H9 (cell line): ENCODE data around the gene COA8. TPM values are rescaled to one million over a fixed set of nuclear protein-coding genes. Genes with fewer than 3 reads are reported as not detected.

ENCODE experiments used
- DNase-seq: peaks from one replicate; pipeline ENCODE4 v3.0.0-alpha.2; 2017
- H2AFZ ChIP-seq: one replicate; pipeline ENCODE4 v1.6.1; 2013; ENCODE audit warnings: mild to moderate bottlenecking, low read length, control low read depth, moderate library complexity
- H2AK5ac ChIP-seq: 2 replicates; pipeline ENCODE4 v1.6.1; 2013; ENCODE audit warnings: low read length, control low read depth, mixed read lengths; ENCODE audit not compliant: insufficient read length
- H2BK120ac ChIP-seq: one replicate; pipeline ENCODE4 v1.6.1; 2013; ENCODE audit warnings: low read depth, mild to moderate bottlenecking, low read length, control low read depth, inconsistent platforms; ENCODE audit not compliant: poor library complexity, severe bottlenecking
- H2BK12ac ChIP-seq: 2 replicates; pipeline ENCODE4 v1.6.1; 2013; ENCODE audit warnings: low read length, control low read depth, mixed read lengths, low read depth; ENCODE audit not compliant: insufficient read length
- H2BK15ac ChIP-seq: 2 replicates; pipeline ENCODE4 v1.6.1; 2013; ENCODE audit warnings: low read depth, low read length, control low read depth
- H2BK20ac ChIP-seq: one replicate; pipeline ENCODE4 v1.6.1; 2013; ENCODE audit warnings: low read depth, mild to moderate bottlenecking, low read length, control low read depth, inconsistent platforms; ENCODE audit not compliant: poor library complexity, severe bottlenecking
- H2BK5ac ChIP-seq: 2 replicates; pipeline ENCODE4 v1.6.1; 2013; ENCODE audit warnings: low read length, control low read depth, mixed read lengths; ENCODE audit not compliant: insufficient read length
- H3K14ac ChIP-seq: 2 replicates; pipeline ENCODE4 v1.6.1; 2013; ENCODE audit warnings: low read length, control low read depth; ENCODE audit not compliant: insufficient read depth
- H3K18ac ChIP-seq: 2 replicates; pipeline ENCODE4 v1.6.1; 2013; ENCODE audit warnings: low read depth, mild to moderate bottlenecking, mixed read lengths, low read length, control low read depth; ENCODE audit not compliant: insufficient read length
- H3K23ac ChIP-seq: 2 replicates; pipeline ENCODE4 v1.6.1; 2013; ENCODE audit warnings: low read length, control low read depth, mixed read lengths, low read depth; ENCODE audit not compliant: insufficient read length
- H3K23me2 ChIP-seq: 2 replicates; pipeline ENCODE4 v1.6.1; 2013; ENCODE audit warnings: low read depth, mild to moderate bottlenecking, mixed read lengths, low read length, control low read depth; ENCODE audit not compliant: insufficient read length, poor library complexity, severe bottlenecking
- H3K27ac ChIP-seq: 2 replicates; pipeline ENCODE4 v1.5.1; 2013; ENCODE audit warnings: low read length, control low read depth, mixed read lengths, low read depth; ENCODE audit not compliant: insufficient read length
- H3K27me3 ChIP-seq: 2 replicates; pipeline ENCODE4 v1.6.1; 2013; ENCODE audit warnings: low read length, control low read depth, inconsistent platforms; ENCODE audit not compliant: insufficient read depth
- H3K4ac ChIP-seq: 2 replicates; pipeline ENCODE4 v1.6.1; 2013; ENCODE audit warnings: low read depth, mild to moderate bottlenecking, control low read depth, inconsistent platforms, low read length, moderate library complexity
- H3K4me1 ChIP-seq: 2 replicates; pipeline ENCODE4 v1.6.1; 2013; ENCODE audit warnings: low read length, control low read depth, inconsistent platforms; ENCODE audit not compliant: insufficient read depth
- H3K4me2 ChIP-seq: 2 replicates; pipeline ENCODE4 v1.6.1; 2013; ENCODE audit warnings: low read length, control low read depth, mixed read lengths; ENCODE audit not compliant: insufficient read length, insufficient read depth
- H3K56ac ChIP-seq: 2 replicates; pipeline ENCODE4 v1.6.1; 2013; ENCODE audit warnings: low read depth, mild to moderate bottlenecking, mixed read lengths, low read length, control low read depth; ENCODE audit not compliant: insufficient read length
- H3K79me1 ChIP-seq: 2 replicates; pipeline ENCODE4 v1.6.1; 2013; ENCODE audit warnings: low read depth, mild to moderate bottlenecking, moderate library complexity, low read length, control low read depth, inconsistent platforms; ENCODE audit not compliant: insufficient read depth, poor library complexity, severe bottlenecking
- H3K79me2 ChIP-seq: 2 replicates; pipeline ENCODE4 v1.6.1; 2013; ENCODE audit warnings: low read length, control low read depth, inconsistent platforms; ENCODE audit not compliant: insufficient read depth
- H3K9ac ChIP-seq: 2 replicates; pipeline ENCODE4 v1.6.1; 2013; ENCODE audit warnings: low read length, control low read depth, mixed read lengths; ENCODE audit not compliant: insufficient read length; ENCODE audit errors: extremely low read depth
- H3K9me3 ChIP-seq: one replicate; pipeline ENCODE4 v1.6.1; 2013; ENCODE audit warnings: low read depth, low read length, inconsistent platforms; ENCODE audit not compliant: control insufficient read depth
- H3T11ph ChIP-seq: one replicate; pipeline ENCODE4 v1.6.1; 2013; ENCODE audit warnings: mild to moderate bottlenecking, low read length, control low read depth, inconsistent platforms
- H4K20me1 ChIP-seq: one replicate; pipeline ENCODE4 v1.6.1; 2013; ENCODE audit not compliant: control insufficient read depth, insufficient read length, insufficient read depth
- H4K5ac ChIP-seq: 2 replicates; pipeline ENCODE4 v1.6.1; 2013; ENCODE audit warnings: low read depth, mild to moderate bottlenecking, mixed read lengths, low read length, control low read depth; ENCODE audit not compliant: insufficient read length
- H4K8ac ChIP-seq: replicated peaks from 2 replicates; pipeline ENCODE4 v1.6.1; 2013; ENCODE audit warnings: low read length, control low read depth, mixed read lengths, low read depth; ENCODE audit not compliant: insufficient read length
- H4K91ac ChIP-seq: 2 replicates; pipeline ENCODE4 v1.6.1; 2013; ENCODE audit warnings: low read depth, mild to moderate bottlenecking, moderate library complexity, mixed read lengths, low read length, control low read depth; ENCODE audit not compliant: insufficient read length
- H3K27ac Mint-ChIP-seq, 3 experiments: 2 replicates in 2 of 3; 3 replicates in 1 of 3; pipeline ENCODE4 v1.8.0; 2020 to 2021; ENCODE audit warnings: mixed read lengths in 3 of 3, mild to moderate bottlenecking in 1 of 3, moderate library complexity in 1 of 3
- H3K27me3 Mint-ChIP-seq: 2 replicates; pipeline ENCODE4 v1.8.0; 2021; ENCODE audit warnings: low read depth, mild to moderate bottlenecking, moderate library complexity, mixed read lengths
- H3K36me3 Mint-ChIP-seq, 3 experiments: 2 replicates in 2 of 3; 3 replicates in 1 of 3; pipeline ENCODE4 v1.8.0; 2020 to 2021; ENCODE audit warnings: low read depth in 3 of 3, mixed read lengths in 3 of 3; ENCODE audit not compliant: insufficient read depth in 1 of 3
- H3K4me1 Mint-ChIP-seq, 2 experiments: 2 replicates each; pipeline ENCODE4 v1.8.0; 2020; ENCODE audit warnings: mixed read lengths in 2 of 2
- H3K4me3 Mint-ChIP-seq, 2 experiments: 2 replicates in 1 of 2; 3 replicates in 1 of 2; pipeline ENCODE4 v1.8.0; 2020 to 2021; ENCODE audit warnings: mild to moderate bottlenecking in 2 of 2, mixed read lengths in 2 of 2, moderate library complexity in 1 of 2
- H3K9me3 Mint-ChIP-seq, 2 experiments: 2 replicates in 1 of 2; 3 replicates in 1 of 2; pipeline ENCODE4 v1.8.0; 2020; ENCODE audit warnings: mild to moderate bottlenecking in 2 of 2, mixed read lengths in 2 of 2, moderate library complexity in 1 of 2
- CTCF ChIP-seq: fragments of 200-600 bp; sonication (generic); conservative IDR thresholded peaks from 3 replicates; pipeline ENCODE4 v1.8.0; 2021; ENCODE audit warnings: antibody characterized with exemption, mild to moderate bottlenecking
- WGBS: extraction: QIAGEN DNeasy Blood & Tissue Kit; methylation state at CpG from one replicate; pipeline ENCODE4 v1.1.7; 2013; ENCODE audit warnings: missing lambda C conversion rate, low lambda C conversion rate, mixed read lengths; ENCODE audit not compliant: insufficient read length; ENCODE audit errors: extremely low coverage; 5-methylcytosine and 5-hydroxymethylcytosine counted together
- total RNA-seq: library from RNA; stranded (reverse); gene quantifications from 2 replicates; pipeline ENCODE4 v1.2.1, GENCODE V29; 2021

Gene COA8
- total RNA-seq, 1 experiment from 2014 or later = 45.5 TPM

- no peaks in the 10 kb centered on the region for H3K79me1 ChIP-seq
- no peak overlapping the region for H4K91ac ChIP-seq
- H3K9ac ChIP-seq = no peak overlapping the region
- H3K14ac ChIP-seq = no peak overlapping the region
- no CpG with 5 or more reads among the region's 10 CpGs for WGBS
- peak overlapping the region; percentile 36 for H3K4me2 ChIP-seq
- no peak overlapping the region for H2AFZ ChIP-seq
- H2BK5ac ChIP-seq = no peak overlapping the region
- peaks cover 21 to 42% of the 10 kb centered on the region in 2 experiments for H3K4me1 Mint-ChIP-seq
- no peaks in the 10 kb centered on the region for H3K9me3 ChIP-seq
- H2AK5ac ChIP-seq = no peak overlapping the region
- peaks cover 12% of the 10 kb centered on the region for H3K23me2 ChIP-seq
- H4K5ac ChIP-seq = no peak overlapping the region
- peaks cover 35% of the 10 kb centered on the region for H3K27me3 Mint-ChIP-seq
- no peak overlapping the region for H2BK20ac ChIP-seq
- no peak overlapping the region for H2BK15ac ChIP-seq
- no peak overlapping the region for H3K27ac Mint-ChIP-seq
- H3K4me1 ChIP-seq = no peaks in the 10 kb centered on the region
- H3K4ac ChIP-seq = no peak overlapping the region
- H3K27ac ChIP-seq = no peak overlapping the region
- TF ChIP-seq CTCF = no peak
- peaks cover 7% of the 10 kb centered on the region; the same call in 1 of the 2 replicates for H3K27me3 ChIP-seq
- no peak overlapping the region for H2BK12ac ChIP-seq
- peaks cover 4 to 5% of the 10 kb centered on the region in 2 experiments; a peak in 3 of 5 replicates for H3K9me3 Mint-ChIP-seq
- H3K79me2 ChIP-seq = no peaks in the 10 kb centered on the region
- no peak overlapping the region for H3T11ph ChIP-seq
- DNase-seq = no peak
- no peak overlapping the region for H3K23ac ChIP-seq
- H4K8ac ChIP-seq = no peak overlapping the region
- no peak overlapping the region for H3K18ac ChIP-seq
- peak overlapping the region; percentile 59 to 77 for H3K4me3 Mint-ChIP-seq
- peaks cover 10 to 15% (median 13%) of the 10 kb centered on the region in 3 experiments for H3K36me3 Mint-ChIP-seq
- H2BK120ac ChIP-seq = no peak overlapping the region
- H3K56ac ChIP-seq = no peak overlapping the region
- peaks cover 3% of the 10 kb centered on the region for H4K20me1 ChIP-seq
Measured at GRCh38 chr14:103523575-103523954, 39.2 kb upstream of the COA8 start.
